AG04449 (cell line): ENCODE results near the gene TMCC1.

Source experiments
- CTCF ChIA-PET: fragments of 350-600 bp; formaldehyde crosslinking; extraction: SDS; loops from one replicate; lab custom pipeline; 2021; ENCODE audit warnings: antibody characterized with exemption; lab: Yijun Ruan, JAX
- POLR2A ChIA-PET: fragments of 400-600, 350-600 bp; formaldehyde crosslinking; extraction: SDS; loops from one replicate; lab custom pipeline; 2020; ENCODE audit warnings: antibody characterized with exemption, inconsistent platforms; lab: Yijun Ruan, JAX
- DNase-seq: peaks from one replicate; pipeline ENCODE4 v3.0.0-alpha.2; 2010; ENCODE audit warnings: low read depth, low spot score
- H3K4me3 ChIP-seq: 2 replicates; pipeline ENCODE4 v1.5.1; 2011; ENCODE audit warnings: low read depth, mild to moderate bottlenecking, control low read depth, low read length
- CTCF ChIP-seq: IDR thresholded peaks from one replicate; pipeline ENCODE4 v1.5.1; 2011; ENCODE audit warnings: mild to moderate bottlenecking, moderate library complexity, low read length, control low read depth, inconsistent platforms; ENCODE audit not compliant: insufficient read depth; ENCODE audit errors: missing control alignments

The TMCC1 gene

DNA sequence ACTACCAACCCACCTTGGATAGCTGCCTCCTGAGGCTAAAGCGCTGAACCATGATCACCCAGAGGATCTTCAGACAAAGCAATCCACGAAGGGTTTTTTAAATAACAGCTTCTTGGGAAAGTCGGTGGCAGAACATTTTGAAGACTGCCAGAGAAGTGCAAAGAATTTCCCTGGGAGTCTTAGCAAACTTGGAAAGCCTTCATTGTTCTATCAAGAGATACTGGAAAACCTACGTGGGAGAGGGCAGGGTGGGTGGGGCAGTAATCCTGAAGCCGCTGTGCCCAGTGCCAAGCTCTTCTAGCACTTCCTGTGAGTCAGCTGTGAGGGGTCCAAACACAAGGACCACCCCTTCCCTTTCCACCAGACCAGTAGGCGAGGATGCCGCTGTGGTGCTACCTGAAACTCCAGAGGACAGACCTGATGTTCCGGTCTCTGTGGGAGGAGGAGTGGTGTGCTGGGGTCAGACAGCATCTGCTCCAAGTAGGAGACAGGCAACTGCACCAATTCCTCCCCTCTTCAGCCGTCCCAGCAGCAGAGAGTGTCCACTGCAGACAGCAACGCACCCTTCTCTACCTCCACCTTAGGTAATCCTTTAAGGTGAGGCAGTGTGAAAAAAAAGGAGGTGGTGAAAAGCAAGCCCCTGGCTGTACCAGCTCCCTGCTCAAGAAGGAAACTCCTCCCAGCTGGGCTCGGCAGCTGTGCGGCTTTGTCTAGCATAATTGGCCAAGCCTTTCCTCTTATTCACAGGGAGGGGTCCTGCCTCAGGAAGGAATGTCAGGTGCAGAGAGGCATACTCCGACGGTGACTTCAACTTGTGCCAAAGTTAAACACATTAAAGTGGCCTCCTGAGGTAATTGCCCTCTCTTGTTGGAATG is 99.0 kb downstream of the TMCC1 start:
- TF ChIP-seq CTCF, result no peak
- POLR2A ChIA-PET, result no interaction called here
- CTCF ChIA-PET, result interaction anchor here (1.8 kb wide), 1 partner anchor 30 kb away, joined by 5 read pairs; no protein-coding TSS in a partner anchor
- DNase-seq, result no peak
- no peak overlapping the region for H3K4me3 ChIP-seq

- no peak for TF ChIP-seq CTCF
- DNase-seq, result no peak
- CTCF ChIA-PET, result interaction anchor here (1.3 to 1.8 kb wide), 2 partner anchors 15 to 31 kb away, joined by 3 to 5 read pairs; no protein-coding TSS in a partner anchor
- no peak overlapping the region for H3K4me3 ChIP-seq
- POLR2A ChIA-PET, result no interaction called here
Observed at GRCh38 chr3:129793942-129794310, 99.6 kb downstream of the TMCC1 start.

DNA sequence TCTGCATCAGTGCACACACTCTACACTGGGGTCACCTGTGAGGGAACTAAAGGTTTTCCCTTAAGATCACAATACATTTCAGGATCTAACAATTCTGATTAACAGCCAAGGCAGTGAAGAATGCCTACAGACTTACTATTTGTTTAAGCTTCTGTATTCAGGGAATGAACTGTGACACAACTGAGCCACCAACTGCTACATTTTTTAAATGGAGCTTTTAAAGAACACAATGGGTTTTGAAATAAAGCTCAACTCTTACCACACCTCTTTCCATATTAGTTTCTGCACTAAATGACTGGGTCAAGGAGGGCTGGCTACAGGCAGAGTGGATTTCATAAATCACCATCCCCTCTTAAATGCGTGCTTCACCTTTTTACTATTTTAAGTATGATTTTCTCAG is 100.2 kb downstream of the TMCC1 start:
- CTCF ChIA-PET, result interaction anchor here (1.3 to 1.8 kb wide), 2 partner anchors 15 to 31 kb away, joined by 3 to 5 read pairs; no protein-coding TSS in a partner anchor

DNA sequence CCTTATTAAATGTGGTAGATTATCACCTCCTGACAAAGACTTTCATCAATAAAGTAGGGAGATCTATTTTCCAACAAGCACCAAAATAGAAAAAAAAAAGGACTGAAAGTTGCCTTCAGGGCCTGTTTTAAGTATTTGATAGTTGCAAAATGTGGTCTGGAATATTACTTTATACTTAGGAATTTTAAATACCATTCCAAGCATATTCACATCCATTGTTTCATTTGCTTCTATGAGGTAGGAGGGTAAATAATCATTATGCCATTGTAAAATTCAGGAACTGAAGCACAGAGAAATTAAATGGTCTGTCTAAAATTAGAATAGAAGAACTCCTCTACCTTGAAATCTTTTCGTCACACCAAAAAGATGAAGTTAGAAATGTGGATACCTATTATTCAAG is 110.0 kb downstream of the TMCC1 start:
- no peak for TF ChIP-seq CTCF
- no peak overlapping the region for H3K4me3 ChIP-seq
- no peak for DNase-seq
- POLR2A ChIA-PET, result no interaction called here
- CTCF ChIA-PET, result interaction anchor here (1.2 kb wide), 1 partner anchor 151 kb away, joined by 3 read pairs; no protein-coding TSS in a partner anchor

More for the DNA sequence above, 100.2 kb downstream of the TMCC1 start:
- DNase-seq, result no peak
- POLR2A ChIA-PET, result no interaction called here
- no peak for TF ChIP-seq CTCF
- no peak overlapping the region for H3K4me3 ChIP-seq

DNA sequence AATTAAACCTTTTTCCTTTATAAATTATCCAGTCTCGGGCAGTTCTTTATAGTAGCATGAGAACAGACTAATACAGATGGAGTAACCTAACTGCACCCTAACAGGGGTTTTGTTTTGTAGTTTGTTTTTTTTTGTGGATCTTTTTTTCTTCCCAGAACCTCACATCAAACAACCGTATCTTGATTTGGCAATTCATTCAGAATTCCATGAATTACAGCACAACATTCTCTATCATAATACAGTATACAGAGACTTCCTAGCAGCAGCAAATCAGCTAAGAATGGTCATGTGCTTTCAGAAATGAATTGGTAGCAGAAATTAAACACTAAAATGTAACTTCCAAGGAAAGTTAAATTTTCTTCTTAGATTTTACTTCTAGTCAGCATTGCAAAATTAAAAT is 114.6 kb downstream of the TMCC1 start:
- H3K4me3 ChIP-seq, result no peak overlapping the region
- ChIA-PET POLR2A (no interaction called here), CTCF (interaction anchor here (0.7 kb wide), 1 partner anchor 15 kb away, joined by 3 read pairs; no protein-coding TSS in a partner anchor)
- no peak for DNase-seq
- TF ChIP-seq CTCF, result no peak

- no peak for DNase-seq
- ChIA-PET POLR2A (no interaction called here), CTCF (no interaction called here)
- TF ChIP-seq CTCF, result no peak
- H3K4me3 ChIP-seq, result no peak overlapping the region
Observed at GRCh38 chr3:129777806-129778205, 115.7 kb downstream of the TMCC1 start.
